ENCODE measurements around the gene PCDHB15. TPM values are rescaled to one million over a fixed set of nuclear protein-coding genes. Genes with fewer than 3 reads are reported as not detected.
"Not testable (repeated sequence)": the region's sequence is repeated elsewhere in the genome, so short reads cannot be mapped to it uniquely, and the experiment has no call there.

PCDHB15 gene
- total and polyA plus RNA-seq, 3 donors from 2014 or later: 10.3 to 27.6 (median 22.1) TPM

- DNase-seq: no peak
- no peak for TF ChIP-seq POLR2A (IDR thresholded peaks at IDR 0.05)
- TF ChIP-seq, protein P1, sequence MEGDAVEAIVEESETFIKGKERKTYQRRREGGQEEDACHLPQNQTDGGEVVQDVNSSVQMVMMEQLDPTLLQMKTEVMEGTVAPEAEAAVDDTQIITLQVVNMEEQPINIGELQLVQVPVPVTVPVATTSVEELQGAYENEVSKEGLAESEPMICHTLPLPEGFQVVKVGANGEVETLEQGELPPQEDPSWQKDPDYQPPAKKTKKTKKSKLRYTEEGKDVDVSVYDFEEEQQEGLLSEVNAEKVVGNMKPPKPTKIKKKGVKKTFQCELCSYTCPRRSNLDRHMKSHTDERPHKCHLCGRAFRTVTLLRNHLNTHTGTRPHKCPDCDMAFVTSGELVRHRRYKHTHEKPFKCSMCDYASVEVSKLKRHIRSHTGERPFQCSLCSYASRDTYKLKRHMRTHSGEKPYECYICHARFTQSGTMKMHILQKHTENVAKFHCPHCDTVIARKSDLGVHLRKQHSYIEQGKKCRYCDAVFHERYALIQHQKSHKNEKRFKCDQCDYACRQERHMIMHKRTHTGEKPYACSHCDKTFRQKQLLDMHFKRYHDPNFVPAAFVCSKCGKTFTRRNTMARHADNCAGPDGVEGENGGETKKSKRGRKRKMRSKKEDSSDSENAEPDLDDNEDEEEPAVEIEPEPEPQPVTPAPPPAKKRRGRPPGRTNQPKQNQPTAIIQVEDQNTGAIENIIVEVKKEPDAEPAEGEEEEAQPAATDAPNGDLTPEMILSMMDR (IDR thresholded peaks at IDR 0.05): no peak
- Histone ChIP-seq H3K9me3 (no peaks in the 10 kb centered on the region), H3K4me3 (peak overlapping the region in 1 of 2 donors; percentile 25), H3K27ac (no peak overlapping the region), H3K36me3 (ENCODE audit: low read depth, missing control alignments) (no peaks in the 10 kb centered on the region), H3K27me3 (no peaks in the 10 kb centered on the region), H3K4me1 (no peaks in the 10 kb centered on the region)
- WGBS, 2 donors: 4 to 19% methylated on average over 5 to 33 of the region's 43 CpGs
- intact Hi-C loops (cut with DNase I; ENCODE audit: low total_unique reads): no loop called here
Observed at GRCh38 chr5:141241496-141241895, 3.7 kb upstream of the PCDHB15 start.

- intact Hi-C loops (cut with DNase I; ENCODE audit: low total_unique reads); DNase-seq; H3K27ac ChIP-seq; H3K9me3 ChIP-seq; H3K36me3 ChIP-seq (ENCODE audit: low read depth, missing control alignments); H3K27me3 ChIP-seq; H3K4me1 ChIP-seq: not testable (repeated sequence)
- peak overlapping the region in 1 of 2 donors; percentile 1 for H3K4me3 ChIP-seq
- WGBS, 2 donors: 34 to 40% methylated on average over 1 to 25 of the region's 42 CpGs
Observed at GRCh38 chr5:141246971-141247370, 1.8 kb downstream of the PCDHB15 start.

- intact Hi-C loops (cut with DNase I; ENCODE audit: low total_unique reads); H3K9me3 ChIP-seq; H3K27me3 ChIP-seq; DNase-seq; H3K27ac ChIP-seq; H3K36me3 ChIP-seq (ENCODE audit: low read depth, missing control alignments); H3K4me1 ChIP-seq: not testable (repeated sequence)
- H3K4me3 ChIP-seq: peak overlapping the region in 1 of 2 donors; percentile 1
- 25 to 35% methylated on average over 11 to 26 of the region's 34 CpGs for WGBS, 2 donors
Observed at GRCh38 chr5:141247434-141247833, 2.2 kb downstream of the PCDHB15 start.

GRCh38 chr5:141250576-141250975 is 5.4 kb downstream of the PCDHB15 start:
- Histone ChIP-seq H3K27me3 (no peaks in the 10 kb centered on the region), H3K4me3 (no peak overlapping the region), H3K36me3 (ENCODE audit: low read depth, missing control alignments) (no peaks in the 10 kb centered on the region), H3K9me3 (no peaks in the 10 kb centered on the region), H3K27ac (no peak overlapping the region), H3K4me1 (no peaks in the 10 kb centered on the region)
- DNase-seq: no peak
- intact Hi-C loops (cut with DNase I; ENCODE audit: low total_unique reads): no loop called here
- TF ChIP-seq, protein P1 (IDR thresholded peaks at IDR 0.05): no peak
- no peak for TF ChIP-seq POLR2A (IDR thresholded peaks at IDR 0.05)

DNA sequence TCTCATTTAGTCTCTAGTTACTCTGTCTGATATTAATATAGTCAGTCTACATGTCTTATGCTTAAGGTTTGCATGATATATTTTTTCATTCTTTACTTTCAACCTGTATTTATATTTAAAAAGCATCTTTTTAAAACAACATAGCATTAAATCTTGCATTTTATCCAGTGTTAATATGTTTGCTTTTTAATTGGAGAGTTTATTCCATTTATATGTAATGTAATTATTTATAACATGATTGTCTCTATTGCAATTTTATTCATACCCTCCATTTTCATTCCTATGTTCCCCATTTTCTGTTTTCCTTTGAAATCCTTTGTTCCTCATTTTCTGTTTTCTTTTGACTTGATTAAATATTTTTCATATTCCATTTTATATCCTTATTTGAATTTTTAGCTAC is 13.3 kb downstream of the PCDHB15 start:
- intact Hi-C loops (cut with DNase I; ENCODE audit: low total_unique reads): no loop called here
- no peak for DNase-seq
- H3K27me3 ChIP-seq: no peaks in the 10 kb centered on the region
- no peaks in the 10 kb centered on the region for H3K36me3 ChIP-seq (ENCODE audit: low read depth, missing control alignments)
- TF ChIP-seq POLR2A (IDR thresholded peaks at IDR 0.05): no peak
- TF ChIP-seq, protein P1 (IDR thresholded peaks at IDR 0.05): no peak
- H3K9me3 ChIP-seq: peaks cover 3% of the 10 kb centered on the region
- no peak overlapping the region for H3K4me3 ChIP-seq
- no peaks in the 10 kb centered on the region for H3K4me1 ChIP-seq
- no peak overlapping the region for H3K27ac ChIP-seq

- intact Hi-C loops (cut with DNase I; ENCODE audit: low total_unique reads): no loop called here
- no peaks in the 10 kb centered on the region for H3K36me3 ChIP-seq (ENCODE audit: low read depth, missing control alignments)
Observed at GRCh38 chr5:141258948-141259347, 13.8 kb downstream of the PCDHB15 start.

More at GRCh38 chr5:141258948-141259347, 13.8 kb downstream of the PCDHB15 start:
- no peaks in the 10 kb centered on the region for H3K4me1 ChIP-seq
- no peak for TF ChIP-seq POLR2A (IDR thresholded peaks at IDR 0.05)
- TF ChIP-seq, protein P1 (IDR thresholded peaks at IDR 0.05): no peak
- H3K27me3 ChIP-seq: no peaks in the 10 kb centered on the region
- H3K27ac ChIP-seq: no peak overlapping the region
- DNase-seq: no peak
- peaks cover 3% of the 10 kb centered on the region for H3K9me3 ChIP-seq
- no peak overlapping the region for H3K4me3 ChIP-seq

Data from testis (tissue), 3 donors.